ENCODE measurements around the gene EFHD1.

The EFHD1 gene

GRCh38 chr2:232604535-232604934, 28.9 kb upstream of the EFHD1 start:
- no peak overlapping the region for H3K4me3 ChIP-seq (replicated peaks in 1 of 2; ENCODE audit: low read depth in 2 of 2, low read length in 2 of 2)
- TF ChIP-seq CTCF (IDR thresholded peaks at IDR 0.05; ENCODE audit: low read depth, low read length) = no peak
- no peak for DNase-seq (ENCODE audit: low read depth in 2 of 2)

GRCh38 chr2:232607011-232607410, 26.4 kb upstream of the EFHD1 start:
- DNase-seq (ENCODE audit: low read depth in 2 of 2) = no peak
- no peak for TF ChIP-seq CTCF (IDR thresholded peaks at IDR 0.05; ENCODE audit: low read depth, low read length)
- no peak overlapping the region for H3K4me3 ChIP-seq (replicated peaks in 1 of 2; ENCODE audit: low read depth in 2 of 2, low read length in 2 of 2)

GRCh38 chr2:232609607-232610006, 23.8 kb upstream of the EFHD1 start:
- TF ChIP-seq CTCF (IDR thresholded peaks at IDR 0.05; ENCODE audit: low read depth, low read length) = no peak
- H3K4me3 ChIP-seq (replicated peaks in 1 of 2; ENCODE audit: low read depth in 2 of 2, low read length in 2 of 2) = no peak overlapping the region
- no peak for DNase-seq (ENCODE audit: low read depth in 2 of 2)

- H3K4me3 ChIP-seq (replicated peaks in 1 of 2; ENCODE audit: low read depth in 2 of 2, low read length in 2 of 2) = no peak overlapping the region
- TF ChIP-seq CTCF (IDR thresholded peaks at IDR 0.05; ENCODE audit: low read depth, low read length) = no peak
- DNase-seq (ENCODE audit: low read depth in 2 of 2) = no peak
Measured at GRCh38 chr2:232610081-232610480, 23.3 kb upstream of the EFHD1 start.

- TF ChIP-seq CTCF (IDR thresholded peaks at IDR 0.05; ENCODE audit: low read depth, low read length) = no peak
- no peak overlapping the region for H3K4me3 ChIP-seq (replicated peaks in 1 of 2; ENCODE audit: low read depth in 2 of 2, low read length in 2 of 2)
- no peak for DNase-seq (ENCODE audit: low read depth in 2 of 2)
Measured at GRCh38 chr2:232611061-232611460, 22.3 kb upstream of the EFHD1 start.

- TF ChIP-seq CTCF (IDR thresholded peaks at IDR 0.05; ENCODE audit: low read depth, low read length) = peak; percentile 94
- H3K4me3 ChIP-seq (replicated peaks in 1 of 2; ENCODE audit: low read depth in 2 of 2, low read length in 2 of 2) = no peak overlapping the region
- peak; percentile 49 to 60 for DNase-seq (ENCODE audit: low read depth in 2 of 2)
Measured at GRCh38 chr2:232611559-232612218, 21.7 kb upstream of the EFHD1 start.
